ENCODE measurements around the gene CLDN7. TPM values are rescaled to one million over a fixed set of nuclear protein-coding genes. Genes with fewer than 3 reads are reported as not detected.

Gene CLDN7
- total RNA-seq, 4 donors from 2014 or later, result 3.0 to 9.0 (median 7.4) TPM

DNA sequence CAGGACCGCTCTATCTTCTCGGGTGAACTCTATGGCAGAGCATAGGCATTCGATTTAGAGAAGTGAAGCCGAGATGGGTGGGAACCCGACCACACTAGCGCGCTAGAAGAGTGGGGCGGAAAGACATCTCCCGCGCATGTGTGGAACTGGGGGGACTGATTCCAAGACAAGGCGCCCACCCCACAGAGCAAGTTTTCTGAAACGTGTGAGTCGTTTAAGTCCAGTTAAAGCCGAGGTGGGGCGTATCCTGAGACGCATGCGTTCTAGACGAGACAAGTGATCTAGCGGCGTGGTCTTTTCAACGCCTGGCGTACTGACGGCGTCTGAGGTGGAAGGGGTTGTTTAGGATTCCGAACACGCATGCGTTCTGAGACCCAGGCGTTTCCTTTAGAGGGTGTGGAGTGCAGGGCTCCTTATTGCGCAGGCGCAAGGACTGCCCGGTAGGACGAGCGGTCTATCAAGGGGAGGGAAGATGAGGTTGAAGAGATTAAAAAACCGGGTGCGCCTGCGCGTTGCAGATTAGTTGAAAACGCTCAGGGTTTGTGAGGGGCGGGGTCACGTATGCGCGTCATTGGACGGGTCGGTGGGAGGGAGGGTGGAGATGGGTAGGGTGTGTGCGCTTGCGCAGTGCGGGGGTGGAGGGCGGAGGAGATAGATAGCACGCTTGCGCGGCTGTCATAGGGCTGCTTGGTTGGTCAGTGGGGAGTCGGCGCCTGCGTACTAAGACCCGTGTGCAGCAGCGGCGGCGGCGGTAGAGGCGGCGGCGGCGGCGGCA is 44.8 kb upstream of the CLDN7 start, which contains the start of gene EIF5A:
Gene EIF5A (plus strand): TSS at position 718 of the 775 bp plus-strand sequence. CDS start 2,008 bp downstream, outside the sequence.
- TF ChIP-seq, protein P1, sequence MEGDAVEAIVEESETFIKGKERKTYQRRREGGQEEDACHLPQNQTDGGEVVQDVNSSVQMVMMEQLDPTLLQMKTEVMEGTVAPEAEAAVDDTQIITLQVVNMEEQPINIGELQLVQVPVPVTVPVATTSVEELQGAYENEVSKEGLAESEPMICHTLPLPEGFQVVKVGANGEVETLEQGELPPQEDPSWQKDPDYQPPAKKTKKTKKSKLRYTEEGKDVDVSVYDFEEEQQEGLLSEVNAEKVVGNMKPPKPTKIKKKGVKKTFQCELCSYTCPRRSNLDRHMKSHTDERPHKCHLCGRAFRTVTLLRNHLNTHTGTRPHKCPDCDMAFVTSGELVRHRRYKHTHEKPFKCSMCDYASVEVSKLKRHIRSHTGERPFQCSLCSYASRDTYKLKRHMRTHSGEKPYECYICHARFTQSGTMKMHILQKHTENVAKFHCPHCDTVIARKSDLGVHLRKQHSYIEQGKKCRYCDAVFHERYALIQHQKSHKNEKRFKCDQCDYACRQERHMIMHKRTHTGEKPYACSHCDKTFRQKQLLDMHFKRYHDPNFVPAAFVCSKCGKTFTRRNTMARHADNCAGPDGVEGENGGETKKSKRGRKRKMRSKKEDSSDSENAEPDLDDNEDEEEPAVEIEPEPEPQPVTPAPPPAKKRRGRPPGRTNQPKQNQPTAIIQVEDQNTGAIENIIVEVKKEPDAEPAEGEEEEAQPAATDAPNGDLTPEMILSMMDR (IDR thresholded peaks at IDR 0.05), result no peak
- DNase-seq (ENCODE audit: low spot score), result peak; percentile 98
- peak; percentile 94 for ATAC-seq (ENCODE audit: low FRiP score)

DNA sequence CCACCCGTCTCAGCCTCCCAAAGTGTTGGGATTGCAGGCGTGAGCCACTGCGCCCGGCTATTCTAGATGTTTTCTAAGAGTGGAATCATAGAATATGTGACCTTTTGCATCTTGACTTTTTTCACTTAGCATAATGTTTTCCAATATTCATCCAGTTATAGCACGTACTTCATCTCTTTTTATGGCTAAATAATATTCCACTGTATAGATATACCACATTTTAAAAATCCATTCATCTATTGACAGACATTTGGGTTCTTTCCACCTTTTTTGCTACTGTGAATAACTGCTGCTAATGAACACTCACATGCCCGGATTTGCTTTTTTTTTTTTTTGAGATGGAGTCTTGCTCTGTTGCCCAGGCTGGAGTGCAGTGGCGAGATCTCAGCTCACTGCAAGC is 41.9 kb upstream of the CLDN7 start:
- ATAC-seq (ENCODE audit: low FRiP score), result no peak
- no peak for DNase-seq (ENCODE audit: low spot score)
- TF ChIP-seq, protein P1 (IDR thresholded peaks at IDR 0.05), result no peak

DNA sequence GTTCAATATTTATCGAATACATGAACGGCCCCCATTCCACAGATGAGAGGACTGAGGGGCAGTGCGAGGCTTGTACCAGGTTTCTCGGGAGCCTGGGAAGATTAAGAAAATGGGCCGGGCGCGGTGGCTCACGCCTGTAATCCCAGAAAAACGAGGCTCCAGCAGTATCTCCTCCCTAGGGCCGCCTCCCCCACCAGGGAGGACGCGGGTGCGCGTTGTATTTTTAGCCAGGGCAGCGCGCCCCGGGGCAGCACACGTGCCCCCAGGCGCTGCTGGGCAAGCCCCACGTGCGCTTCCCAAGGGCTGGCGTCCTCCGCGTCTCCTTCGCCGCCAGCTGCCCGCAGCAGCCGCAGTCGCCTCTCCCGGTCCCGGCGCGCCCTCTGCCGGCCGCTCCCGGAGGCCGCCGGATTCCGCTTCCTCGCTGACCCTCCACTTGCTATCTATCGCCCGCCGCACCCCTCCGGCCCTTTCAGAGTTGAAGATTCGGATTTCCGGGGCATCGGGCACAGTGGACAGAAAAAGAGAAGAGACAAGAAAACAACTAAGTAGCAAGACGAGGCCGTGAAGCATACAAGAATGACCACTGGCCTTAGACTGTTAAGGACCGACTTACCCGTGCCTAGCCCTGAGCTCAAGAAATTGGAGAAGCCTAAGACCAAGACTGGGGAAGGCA is 34.0 kb upstream of the CLDN7 start:
- no peak for DNase-seq (ENCODE audit: low spot score)
- TF ChIP-seq, protein P1 (IDR thresholded peaks at IDR 0.05), result peak in 2 of 3 donors; percentile 54 to 95
- ATAC-seq (ENCODE audit: low FRiP score), result peak; percentile 73

DNA sequence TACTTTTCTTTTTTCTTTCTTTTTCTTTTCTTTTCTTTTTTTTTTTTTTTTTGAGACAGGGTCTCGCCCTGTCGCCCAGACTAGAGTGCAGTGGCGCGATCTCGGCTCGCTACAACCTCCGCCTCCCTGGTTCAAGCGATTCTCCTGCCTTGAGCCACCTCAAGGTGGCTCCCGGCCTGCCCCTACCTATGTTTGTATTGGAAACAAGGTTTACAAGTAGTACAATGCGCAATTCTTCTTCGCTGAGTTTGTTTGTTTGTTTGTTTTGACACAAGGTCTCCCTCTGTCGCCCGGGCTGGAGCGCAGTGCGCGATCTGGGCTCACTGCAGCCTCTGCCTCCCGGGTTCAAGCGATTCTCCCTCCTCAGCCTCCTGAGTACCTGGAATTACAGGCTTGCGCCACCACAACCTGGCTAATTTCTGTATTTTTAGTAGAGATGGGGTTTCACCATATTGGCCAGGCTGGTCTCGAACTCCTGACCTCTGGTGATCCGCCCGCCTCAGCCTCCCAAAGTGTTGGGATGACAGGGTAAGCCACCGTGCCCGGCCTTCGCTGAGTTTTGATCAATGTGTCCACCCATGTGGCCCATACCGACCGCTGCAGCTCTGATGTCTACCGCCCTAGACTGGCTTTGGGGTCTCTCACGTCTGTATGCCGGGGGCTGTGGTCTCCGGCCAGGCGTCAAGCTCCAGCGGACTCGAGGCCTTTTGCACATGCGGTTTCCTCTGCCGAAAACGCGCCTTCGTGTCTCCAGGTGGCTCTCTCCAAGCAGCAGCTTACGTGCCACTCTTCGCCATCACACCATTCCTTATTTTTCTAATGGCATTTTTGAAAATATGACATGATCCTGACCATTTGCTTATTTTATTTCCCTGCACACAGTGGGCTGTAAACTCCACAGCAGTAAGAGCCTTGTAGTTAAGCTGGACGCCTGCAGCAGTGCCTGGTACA is 33.2 kb upstream of the CLDN7 start:
- no peak for DNase-seq (ENCODE audit: low spot score)
- TF ChIP-seq, protein P1 (IDR thresholded peaks at IDR 0.05), result no peak
- no peak for ATAC-seq (ENCODE audit: low FRiP score)

DNA sequence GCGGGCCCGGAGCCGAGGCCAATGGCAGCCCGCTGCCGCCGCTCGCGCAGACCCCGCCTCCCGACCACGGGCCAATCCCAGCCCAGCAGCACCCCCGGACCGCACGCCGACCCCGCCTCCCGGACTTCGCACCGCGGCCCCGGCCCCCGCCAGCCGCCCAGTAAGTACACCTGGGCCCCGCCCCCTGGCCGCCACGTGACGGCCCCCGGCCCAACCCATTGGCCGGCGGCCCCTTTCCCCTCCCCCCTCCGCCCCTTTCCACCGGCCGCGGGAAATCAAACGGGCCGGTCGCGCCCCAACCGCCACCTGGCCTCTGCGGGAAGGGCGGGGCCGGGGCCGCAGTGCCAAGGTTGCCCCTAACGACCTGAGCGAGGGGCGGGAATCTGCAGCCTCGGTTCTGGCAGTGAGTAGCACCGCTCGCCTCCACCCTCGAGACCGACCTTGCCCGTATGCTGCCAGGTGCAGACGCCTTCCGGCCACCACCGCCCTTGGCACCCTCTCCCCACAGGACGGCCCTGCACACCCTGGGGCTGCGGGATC is 32.4 kb upstream of the CLDN7 start, which contains the start of gene YBX2:
Gene YBX2 (minus strand): TSS at position 26 of the 540 bp plus-strand sequence. CDS start 139 bp downstream, outside the sequence.
- TF ChIP-seq, protein P1 (IDR thresholded peaks at IDR 0.05), result no peak
- peak; percentile 37 for DNase-seq (ENCODE audit: low spot score)

More for the DNA sequence above, 32.4 kb upstream of the CLDN7 start, which contains the start of gene YBX2:
- peak; percentile 36 for ATAC-seq (ENCODE audit: low FRiP score)
